ENCODE results near the gene NUBP1. TPM values are rescaled to one million over a fixed set of nuclear protein-coding genes. Genes with fewer than 3 reads are reported as not detected.

Gene NUBP1
- total and polyA plus RNA-seq, 7 experiments from 2014 or later, result 24.0 to 48.3 (median 26.1) TPM

DNA sequence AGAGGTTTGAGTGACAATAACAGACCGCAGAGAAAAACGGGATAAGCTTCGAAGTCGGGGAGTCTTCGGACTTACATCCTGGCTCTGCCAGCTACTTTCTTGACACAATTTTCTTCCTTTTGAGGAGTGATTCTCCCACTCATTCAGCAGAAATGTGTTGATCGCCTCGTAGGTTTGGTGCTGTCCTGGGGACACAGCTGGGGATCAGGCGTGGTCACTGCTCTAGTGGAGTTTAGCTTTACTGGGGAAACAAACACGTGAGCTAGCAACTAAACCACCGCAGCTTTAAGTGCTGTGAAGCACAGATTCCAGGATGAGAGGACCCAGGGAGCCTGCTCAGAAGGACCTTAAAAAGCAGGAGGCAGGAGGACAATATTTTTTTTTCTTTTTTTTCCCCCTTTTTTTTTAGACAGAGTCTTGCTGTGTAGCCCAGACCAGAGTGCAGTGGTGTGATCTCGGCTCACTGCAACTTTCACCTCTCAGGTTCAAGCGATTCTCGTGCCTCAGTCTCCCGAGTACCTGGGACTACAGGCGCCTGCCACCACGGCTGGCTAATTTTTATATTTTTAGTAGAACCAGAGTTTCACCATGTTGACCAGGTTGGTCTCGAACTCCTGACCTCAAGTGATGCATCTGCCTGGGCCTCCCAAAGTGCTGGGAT, 858 bp downstream of the NUBP1 start:
- Histone ChIP-seq H3K36me3 (ENCODE audit: control insufficient read depth in 2 of 3, insufficient read depth in 3 of 3, low read length in 3 of 3) (peaks cover 0 to 28% (median 6%) of the 10 kb centered on the region in 3 experiments), H3K27me3 (ENCODE audit: control insufficient read depth in 2 of 2, insufficient read depth in 2 of 2, low read length in 2 of 2) (no peaks in the 10 kb centered on the region), H3K4me1 (ENCODE audit: control insufficient read depth in 2 of 2, insufficient read depth in 2 of 2, low read length in 2 of 2) (peaks cover 7 to 10% of the 10 kb centered on the region in 2 donors), H3K27ac (ENCODE audit: low read depth, low read length) (peak overlapping the region; percentile 92), H3K9me3 (ENCODE audit: control insufficient read depth in 2 of 3, low read length in 3 of 3) (no peaks in the 10 kb centered on the region), H3K4me3 (ENCODE audit: low read length) (peak overlapping the region; percentile 74)
- Mint-ChIP-seq H3K4me1 (peaks cover 15 to 51% (median 32%) of the 10 kb centered on the region in 7 donors), H3K27ac (peak overlapping the region; percentile 98 to 100 (median 99)), H3K4me3 (peak overlapping the region; percentile 84 to 99 (median 95)), H3K27me3 (peaks cover 0 to 2% (median 0%) of the 10 kb centered on the region in 5 donors), H3K9me3 (no peaks in the 10 kb centered on the region), H3K36me3 (peaks cover 4 to 30% (median 15%) of the 10 kb centered on the region in 5 donors)
- ChIA-PET POLR2A (interaction anchor here (0.9 to 1.7 kb wide), 7 partner anchors 8 to 1785 kb away, joined by 3 to 10 read pairs (median 5); partner anchors contain the start of genes ATF7IP2, DEXI and HAPSTR1), CTCF (interaction anchor here (0.6 kb wide), 1 partner anchor 222 kb away, joined by 3 read pairs; no protein-coding TSS in a partner anchor)
- no peak for ATAC-seq
- no peak for DNase-seq
- intact Hi-C loops (cut with micrococcal nuclease), result loop anchor here (1.0 to 10.0 kb wide), 13 partner anchors 133 to 1877 kb away; partner anchors contain the start of genes CARHSP1 (in 2 of the 2), CLEC16A (in 2 of the 2), GSPT1 (in 2 of the 2) and ATF7IP2 (in 1 of the 2)

DNA sequence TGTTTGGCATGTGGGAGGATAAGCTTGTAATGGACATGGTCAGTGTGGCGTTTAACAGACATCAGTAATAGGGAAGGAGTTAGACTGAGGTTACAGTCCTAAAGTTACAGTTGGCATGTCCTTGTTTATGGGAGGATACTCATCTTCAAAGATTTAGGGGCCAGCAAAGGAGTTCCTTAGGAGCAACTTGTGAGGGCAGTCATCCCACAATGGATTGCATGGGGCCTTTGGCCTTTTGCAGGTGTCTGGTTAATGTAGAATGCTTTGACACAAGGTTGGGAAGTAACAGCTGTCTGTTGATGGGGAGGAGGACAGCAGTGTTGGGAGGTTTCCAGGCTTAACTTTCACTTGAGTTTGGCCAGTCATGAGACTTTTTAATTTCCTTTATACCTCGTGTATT, 2.2 kb downstream of the NUBP1 start:
- Histone ChIP-seq H3K27me3 (ENCODE audit: control insufficient read depth in 2 of 2, insufficient read depth in 2 of 2, low read length in 2 of 2) (no peaks in the 10 kb centered on the region), H3K9me3 (ENCODE audit: control insufficient read depth in 2 of 3, low read length in 3 of 3) (no peaks in the 10 kb centered on the region), H3K4me1 (ENCODE audit: control insufficient read depth in 2 of 2, insufficient read depth in 2 of 2, low read length in 2 of 2) (peaks cover 7 to 10% of the 10 kb centered on the region in 2 donors), H3K27ac (ENCODE audit: low read depth, low read length) (no peak overlapping the region), H3K36me3 (ENCODE audit: control insufficient read depth in 2 of 3, insufficient read depth in 3 of 3, low read length in 3 of 3) (peaks cover 0 to 39% (median 10%) of the 10 kb centered on the region in 3 experiments), H3K4me3 (ENCODE audit: low read length) (no peak overlapping the region)
- H3K36me3 Mint-ChIP-seq, result peaks cover 4 to 34% (median 16%) of the 10 kb centered on the region in 5 donors
- no peak for ATAC-seq
- peak overlapping the region in 1 of 9 donors; percentile 24 for H3K27ac Mint-ChIP-seq
- DNase-seq, result no peak
- intact Hi-C loops (cut with micrococcal nuclease), result loop anchor here (2.0 to 10.0 kb wide), 4 partner anchors 509 to 1877 kb away; partner anchors contain the start of genes CARHSP1 (in 1 of the 2), SOCS1 (in 1 of the 2), USP7 (in 1 of the 2) and ZC3H7A (in 1 of the 2)
- peaks cover 0 to 2% (median 0%) of the 10 kb centered on the region in 5 donors for H3K27me3 Mint-ChIP-seq
- CTCF ChIA-PET, result no interaction called here
- H3K4me1 Mint-ChIP-seq, result peaks cover 16 to 42% (median 35%) of the 10 kb centered on the region in 7 donors
- peak overlapping the region in 9 of 10 donors; percentile 2 to 84 (median 60) for H3K4me3 Mint-ChIP-seq
- H3K9me3 Mint-ChIP-seq, result no peaks in the 10 kb centered on the region
- POLR2A ChIA-PET, result interaction anchor here (0.6 kb wide), 1 partner anchor 774 kb away, joined by 5 read pairs; no protein-coding TSS in a partner anchor

DNA sequence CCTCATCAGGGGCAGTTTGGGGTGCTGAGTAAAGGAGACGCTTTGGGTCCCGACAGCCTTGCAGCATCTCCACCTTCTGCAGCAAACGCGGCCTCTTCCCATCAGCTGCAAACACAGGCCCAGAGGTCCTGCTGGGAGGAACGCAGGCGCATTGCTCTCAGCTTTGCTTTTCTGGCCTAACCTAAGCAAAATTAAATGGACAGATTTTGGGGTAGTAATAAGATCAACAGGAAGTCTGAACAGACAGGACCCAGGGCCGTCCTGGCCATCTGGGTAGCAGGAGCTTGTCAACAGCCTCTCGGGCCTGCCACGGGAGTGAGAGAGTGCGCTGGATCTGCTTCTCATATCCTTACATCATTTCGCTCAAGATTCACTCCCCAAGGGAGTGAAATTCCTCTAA, 7.2 kb downstream of the NUBP1 start:
- CTCF ChIA-PET, result no interaction called here
- no peaks in the 10 kb centered on the region for H3K9me3 Mint-ChIP-seq
- intact Hi-C loops (cut with micrococcal nuclease), result no loop called here
- no peak overlapping the region for H3K27ac Mint-ChIP-seq
- Histone ChIP-seq H3K4me1 (ENCODE audit: control insufficient read depth in 2 of 2, insufficient read depth in 2 of 2, low read length in 2 of 2) (no peaks in the 10 kb centered on the region), H3K27ac (ENCODE audit: low read depth, low read length) (no peak overlapping the region), H3K4me3 (ENCODE audit: low read length) (no peak overlapping the region), H3K36me3 (ENCODE audit: control insufficient read depth in 2 of 3, insufficient read depth in 3 of 3, low read length in 3 of 3) (peaks cover 0 to 84% (median 11%) of the 10 kb centered on the region in 3 experiments), H3K27me3 (ENCODE audit: control insufficient read depth in 2 of 2, insufficient read depth in 2 of 2, low read length in 2 of 2) (no peaks in the 10 kb centered on the region), H3K9me3 (ENCODE audit: control insufficient read depth in 2 of 3, low read length in 3 of 3) (no peaks in the 10 kb centered on the region)
- DNase-seq (no peak), ATAC-seq (no peak)
- POLR2A ChIA-PET, result no interaction called here
- no peaks in the 10 kb centered on the region for H3K27me3 Mint-ChIP-seq
- no peak overlapping the region for H3K4me3 Mint-ChIP-seq
- peaks cover 12 to 34% (median 15%) of the 10 kb centered on the region in 7 donors for H3K4me1 Mint-ChIP-seq
- peaks cover 7 to 58% (median 20%) of the 10 kb centered on the region in 5 donors for H3K36me3 Mint-ChIP-seq

DNA sequence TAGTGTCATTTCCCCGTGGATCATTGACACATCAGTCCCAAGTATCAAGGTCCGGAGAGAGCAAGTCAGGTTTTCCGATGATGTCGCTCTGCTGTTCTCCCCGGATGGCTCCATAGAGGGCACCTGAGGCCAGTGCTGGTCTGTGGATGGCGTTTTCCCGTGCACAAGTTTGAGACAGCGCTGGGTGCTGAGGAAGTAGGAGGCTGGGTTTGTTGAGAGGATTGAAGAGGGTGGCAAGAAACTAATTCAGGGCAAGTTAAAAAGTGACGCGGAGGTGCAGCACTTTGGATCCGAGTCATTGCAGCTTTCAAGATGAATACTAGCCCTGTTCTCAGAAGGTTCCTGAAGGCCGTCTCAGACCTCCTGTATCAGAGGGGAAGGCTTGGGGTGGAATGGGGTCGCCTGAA, 7.7 kb downstream of the NUBP1 start:
- no peaks in the 10 kb centered on the region for H3K4me1 ChIP-seq (ENCODE audit: control insufficient read depth in 2 of 2, insufficient read depth in 2 of 2, low read length in 2 of 2)
- Mint-ChIP-seq H3K36me3 (peaks cover 9 to 56% (median 21%) of the 10 kb centered on the region in 5 donors), H3K27me3 (no peaks in the 10 kb centered on the region), H3K9me3 (no peaks in the 10 kb centered on the region), H3K27ac (peak overlapping the region in 1 of 9 donors; percentile 52), H3K4me3 (no peak overlapping the region), H3K4me1 (peaks cover 10 to 32% (median 13%) of the 10 kb centered on the region in 7 donors)
- peaks cover 0 to 89% (median 11%) of the 10 kb centered on the region in 3 experiments for H3K36me3 ChIP-seq (ENCODE audit: control insufficient read depth in 2 of 3, insufficient read depth in 3 of 3, low read length in 3 of 3)
- ATAC-seq, result no peak
- intact Hi-C loops (cut with micrococcal nuclease), result no loop called here
- ChIA-PET CTCF (no interaction called here), POLR2A (no interaction called here)
- H3K4me3 ChIP-seq (ENCODE audit: low read length), result no peak overlapping the region
- no peak overlapping the region for H3K27ac ChIP-seq (ENCODE audit: low read depth, low read length)
- H3K27me3 ChIP-seq (ENCODE audit: control insufficient read depth in 2 of 2, insufficient read depth in 2 of 2, low read length in 2 of 2), result no peaks in the 10 kb centered on the region
- no peak for DNase-seq
- H3K9me3 ChIP-seq (ENCODE audit: control insufficient read depth in 2 of 3, low read length in 3 of 3), result no peaks in the 10 kb centered on the region

DNA sequence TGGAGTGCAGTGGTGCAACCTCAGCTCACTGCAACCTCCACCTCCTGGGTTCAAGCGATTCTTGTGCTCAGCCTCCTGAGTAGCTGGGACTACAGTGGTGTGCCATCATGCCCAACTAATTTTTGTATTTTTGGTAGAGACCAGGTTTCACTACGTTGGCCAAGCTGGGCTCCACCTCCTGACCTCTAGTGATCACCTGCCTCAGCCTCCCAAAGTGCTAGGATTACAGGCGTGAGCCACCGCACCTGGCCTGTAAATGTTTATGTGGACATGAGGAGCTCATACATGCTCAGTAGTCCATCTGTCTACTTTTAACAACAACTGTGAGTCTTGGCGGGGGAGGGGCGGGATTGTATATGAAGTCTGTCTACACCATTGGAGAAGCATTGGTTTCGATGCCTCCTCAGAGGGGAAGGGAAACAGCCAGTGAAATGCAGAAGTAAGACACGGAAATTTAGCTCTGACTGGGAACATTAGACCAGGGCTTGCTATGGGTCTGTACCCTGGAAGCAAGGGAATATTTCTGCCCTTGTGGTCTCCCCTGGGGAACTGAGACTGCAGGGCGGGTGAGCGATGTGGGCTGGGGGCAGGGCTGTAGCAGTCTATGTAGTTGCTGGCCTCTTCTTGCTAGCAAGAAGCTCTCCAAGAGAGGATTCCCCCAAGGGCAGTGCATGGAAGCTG, 9.3 kb downstream of the NUBP1 start:
- H3K36me3 ChIP-seq (ENCODE audit: control insufficient read depth in 2 of 3, insufficient read depth in 3 of 3, low read length in 3 of 3), result peaks cover 8 to 92% (median 10%) of the 10 kb centered on the region in 3 experiments
- H3K4me3 Mint-ChIP-seq, result no peak overlapping the region
- DNase-seq, result no peak

DNA sequence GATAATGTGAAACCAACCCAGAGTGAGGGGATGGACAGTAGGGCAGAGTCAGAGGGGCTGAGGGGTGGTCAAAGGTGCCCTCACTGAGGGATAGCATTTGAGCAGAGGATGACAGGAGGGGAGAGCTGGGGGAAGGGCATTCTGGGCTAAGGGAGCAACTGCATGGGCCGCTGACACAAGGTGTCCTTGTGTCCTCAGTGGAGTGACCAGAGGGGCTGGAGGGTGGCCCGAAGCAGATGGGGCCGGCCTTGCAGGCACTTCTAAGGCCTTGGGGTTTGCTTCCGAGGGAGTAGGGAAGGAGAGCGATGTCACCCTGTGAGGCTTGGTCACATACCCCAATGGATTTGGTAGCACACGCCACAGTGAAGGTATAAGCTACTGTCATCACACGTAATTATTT, 10.0 kb downstream of the NUBP1 start:
- Mint-ChIP-seq H3K27me3 (no peaks in the 10 kb centered on the region), H3K36me3 (peaks cover 9 to 55% (median 26%) of the 10 kb centered on the region in 5 donors), H3K4me3 (no peak overlapping the region), H3K4me1 (peaks cover 10 to 29% (median 13%) of the 10 kb centered on the region in 7 donors), H3K9me3 (no peaks in the 10 kb centered on the region), H3K27ac (peak overlapping the region in 1 of 9 donors; percentile 38)
- POLR2A ChIA-PET, result no interaction called here
- H3K36me3 ChIP-seq (ENCODE audit: control insufficient read depth in 2 of 3, insufficient read depth in 3 of 3, low read length in 3 of 3), result peaks cover 15 to 92% (median 16%) of the 10 kb centered on the region in 3 experiments
- H3K27me3 ChIP-seq (ENCODE audit: control insufficient read depth in 2 of 2, insufficient read depth in 2 of 2, low read length in 2 of 2), result no peaks in the 10 kb centered on the region
- no peaks in the 10 kb centered on the region for H3K9me3 ChIP-seq (ENCODE audit: control insufficient read depth in 2 of 3, low read length in 3 of 3)
- no peaks in the 10 kb centered on the region for H3K4me1 ChIP-seq (ENCODE audit: control insufficient read depth in 2 of 2, insufficient read depth in 2 of 2, low read length in 2 of 2)
- ATAC-seq, result no peak
- CTCF ChIA-PET, result no interaction called here
- H3K4me3 ChIP-seq (ENCODE audit: low read length), result no peak overlapping the region
- no peak for DNase-seq
- intact Hi-C loops (cut with micrococcal nuclease), result no loop called here
- no peak overlapping the region for H3K27ac ChIP-seq (ENCODE audit: low read depth, low read length)

More for the DNA sequence above, 9.3 kb downstream of the NUBP1 start:
- ChIA-PET POLR2A (interaction anchor here (0.6 kb wide), 1 partner anchor 9 kb away, joined by 8 read pairs; no protein-coding TSS in a partner anchor), CTCF (interaction anchor here (0.6 kb wide), 1 partner anchor 12 kb away, joined by 5 read pairs; no protein-coding TSS in a partner anchor)
- no peaks in the 10 kb centered on the region for H3K9me3 ChIP-seq (ENCODE audit: control insufficient read depth in 2 of 3, low read length in 3 of 3)
- ATAC-seq, result peak; percentile 80
- H3K4me1 ChIP-seq (ENCODE audit: control insufficient read depth in 2 of 2, insufficient read depth in 2 of 2, low read length in 2 of 2), result no peaks in the 10 kb centered on the region
- Mint-ChIP-seq H3K36me3 (peaks cover 14 to 57% (median 26%) of the 10 kb centered on the region in 5 donors), H3K4me1 (peaks cover 10 to 32% (median 13%) of the 10 kb centered on the region in 7 donors), H3K27ac (peak overlapping the region in 2 of 9 donors; percentile 2 to 32), H3K9me3 (no peaks in the 10 kb centered on the region), H3K27me3 (no peaks in the 10 kb centered on the region)
- no peak overlapping the region for H3K4me3 ChIP-seq (ENCODE audit: low read length)
- no peaks in the 10 kb centered on the region for H3K27me3 ChIP-seq (ENCODE audit: control insufficient read depth in 2 of 2, insufficient read depth in 2 of 2, low read length in 2 of 2)
- H3K27ac ChIP-seq (ENCODE audit: low read depth, low read length), result no peak overlapping the region
- intact Hi-C loops (cut with micrococcal nuclease), result no loop called here

All from naive thymus-derived CD4-positive, alpha-beta T cell (primary cell).